GM23338 (cell line): ENCODE measurements around the gene LRBA. TPM values are rescaled to one million over a fixed set of nuclear protein-coding genes. Genes with fewer than 3 reads are reported as not detected.

Source experiments
- ATAC-seq: fragments of 200-7000 bp; cut with Tn5 transposase; 3 replicates; pipeline ENCODE4 v1.9.1; 2020
- DNase-seq: peaks from one replicate; pipeline ENCODE4 v3.0.0-alpha.2; 2015; ENCODE audit warnings: low spot score
- H2AFZ ChIP-seq: fragments of 200-600 bp; sonication (generic); 2 replicates; pipeline ENCODE4 v1.8.0; 2016; ENCODE audit warnings: antibody characterized with exemption, mild to moderate bottlenecking, moderate library complexity
- H3F3A ChIP-seq: fragments of 200-600 bp; sonication (generic); replicated peaks from 2 replicates; pipeline ENCODE4 v1.8.0; 2017; ENCODE audit warnings: antibody characterized with exemption, mixed run types, low read depth
- H3K27ac ChIP-seq: fragments of 200-600 bp; sonication (generic); 2 replicates; pipeline ENCODE4 v1.6.1; 2016; ENCODE audit warnings: low read depth
- H3K27me3 ChIP-seq: fragments of 200-600 bp; sonication (generic); 2 replicates; pipeline ENCODE4 v1.8.0; 2016; ENCODE audit warnings: mild to moderate bottlenecking, mixed run types, moderate library complexity; ENCODE audit not compliant: insufficient read depth
- H3K36me3 ChIP-seq: fragments of 200-600 bp; sonication (generic); 2 replicates; pipeline ENCODE4 v1.8.0; 2016; ENCODE audit warnings: mild to moderate bottlenecking; ENCODE audit not compliant: insufficient read depth
- H3K4me1 ChIP-seq: fragments of 200-600 bp; sonication (generic); 2 replicates; pipeline ENCODE4 v1.8.0; 2016; ENCODE audit warnings: mild to moderate bottlenecking, moderate library complexity; ENCODE audit not compliant: insufficient read depth
- H3K4me2 ChIP-seq: fragments of 200-600 bp; sonication (generic); 2 replicates; pipeline ENCODE4 v1.7.1; 2017; ENCODE audit warnings: mixed run types
- H3K4me3 ChIP-seq: fragments of 200-600 bp; sonication (generic); 2 replicates; pipeline ENCODE4 v1.6.1; 2016; ENCODE audit warnings: mixed run types
- H3K79me2 ChIP-seq: fragments of 200-600 bp; sonication (generic); replicated peaks from 2 replicates; pipeline ENCODE4 v1.8.0; 2017; ENCODE audit warnings: mild to moderate bottlenecking; ENCODE audit not compliant: insufficient read depth
- H3K9me2 ChIP-seq: fragments of 200-600 bp; sonication (generic); 2 replicates; pipeline ENCODE4 v1.8.0; 2017; ENCODE audit not compliant: insufficient read depth
- H4K20me1 ChIP-seq: fragments of 200-600 bp; sonication (generic); replicated peaks from 2 replicates; pipeline ENCODE4 v1.8.0; 2017; ENCODE audit warnings: mild to moderate bottlenecking; ENCODE audit not compliant: insufficient read depth
- H3K27ac Mint-ChIP-seq: 2 replicates; pipeline ENCODE4 v1.8.0; 2020; ENCODE audit warnings: inconsistent platforms, mild to moderate bottlenecking, moderate library complexity, mixed read lengths
- H3K27me3 Mint-ChIP-seq: 3 replicates; pipeline ENCODE4 v1.8.0; 2022; ENCODE audit warnings: low read depth, mild to moderate bottlenecking, moderate library complexity, mixed read lengths, inconsistent platforms; ENCODE audit not compliant: insufficient read depth, poor library complexity
- H3K36me3 Mint-ChIP-seq: 3 replicates; pipeline ENCODE4 v1.8.0; 2021; ENCODE audit warnings: low read depth, mild to moderate bottlenecking, inconsistent platforms, moderate library complexity, mixed read lengths
- H3K4me1 Mint-ChIP-seq: 3 replicates; pipeline ENCODE4 v1.8.0; 2020; ENCODE audit warnings: mild to moderate bottlenecking, inconsistent platforms, mixed read lengths
- H3K4me3 Mint-ChIP-seq: 3 replicates; pipeline ENCODE4 v1.8.0; 2021; ENCODE audit warnings: moderate library complexity, mild to moderate bottlenecking, inconsistent platforms, mixed read lengths
- H3K9me3 Mint-ChIP-seq: 3 replicates; pipeline ENCODE4 v1.8.0; 2020; ENCODE audit warnings: moderate library complexity, mild to moderate bottlenecking, inconsistent platforms, mixed read lengths
- CTCF ChIP-seq, 2 experiments: fragments of 200-600 bp in 1 of 2; sonication (generic) in 1 of 2; conservative IDR thresholded peaks; 2 replicates each; pipeline versions ENCODE4 v1.5.1 to v1.6.1; 2016 to 2017; ENCODE audit warnings: antibody characterized with exemption in 2 of 2, low read depth in 2 of 2, mild to moderate bottlenecking in 2 of 2, moderate library complexity in 1 of 2
- ETS1 ChIP-seq: IDR thresholded peaks from 2 replicates; pipeline ENCODE4 v1.6.1; 2016; ENCODE audit warnings: antibody characterized with exemption
- EZH2 ChIP-seq: fragments of 200-600 bp; sonication (generic); IDR thresholded peaks from one replicate; pipeline ENCODE4 v1.8.0; 2017; ENCODE audit warnings: antibody characterized with exemption, mild to moderate bottlenecking, low read depth; ENCODE audit not compliant: unreplicated experiment
- EZH2phosphoT487 ChIP-seq: fragments of 200-600 bp; sonication (generic); IDR thresholded peaks from one replicate; pipeline ENCODE4 v1.8.1; 2018; ENCODE audit warnings: antibody characterized with exemption; ENCODE audit not compliant: unreplicated experiment
- JUNB ChIP-seq: IDR thresholded peaks from one replicate; pipeline ENCODE4 v1.6.1; 2016; ENCODE audit warnings: antibody characterized with exemption; ENCODE audit not compliant: unreplicated experiment
- NANOG ChIP-seq: IDR thresholded peaks from 2 replicates; pipeline ENCODE4 v1.6.1; 2016; ENCODE audit warnings: antibody characterized with exemption, borderline replicate concordance
- POLR2AphosphoS5 ChIP-seq: IDR thresholded peaks from 2 replicates; pipeline ENCODE4 v1.6.1; 2016; ENCODE audit warnings: antibody characterized with exemption, low read depth
- STAT1 ChIP-seq: IDR thresholded peaks from one replicate; pipeline ENCODE4 v1.6.1; 2016; ENCODE audit warnings: antibody characterized with exemption; ENCODE audit not compliant: unreplicated experiment
- ZNF114 ChIP-seq: fragments of 250-450 bp; sonication (Bioruptor Pico); IDR thresholded peaks from 2 replicates; pipeline ENCODE4 v1.5.0; 2020; ENCODE audit warnings: mild to moderate bottlenecking, moderate library complexity
- ZNF331 ChIP-seq: fragments of 250-450 bp; sonication (Bioruptor Pico); IDR thresholded peaks from 2 replicates; pipeline ENCODE4 v1.5.0; 2020; ENCODE audit warnings: low read depth, mild to moderate bottlenecking, moderate library complexity
- ZNF462 ChIP-seq: fragments of 250-450 bp; sonication (Bioruptor Pico); IDR thresholded peaks from 2 replicates; pipeline ENCODE4 v1.5.0; 2020; ENCODE audit warnings: mild to moderate bottlenecking, moderate library complexity
- polyA plus RNA-seq: library from polyadenylated mRNA; unstranded; fragments of >200 nt; fragmentation: Nextera tagmentation; extraction: Ambion mirVana; gene quantifications from 2 replicates; pipeline ENCODE4 v1.2.1, GENCODE V29; 2016
- total RNA-seq: library from RNA; depleted of rRNA; stranded (reverse); fragments of >200 nt; shearing (Covaris generic); gene quantifications from 2 replicates; pipeline ENCODE4 v1.2.3, GENCODE V29; 2014

LRBA gene
- total and polyA plus RNA-seq, 2 experiments from 2014 or later: 23.3 to 126 TPM

DNA sequence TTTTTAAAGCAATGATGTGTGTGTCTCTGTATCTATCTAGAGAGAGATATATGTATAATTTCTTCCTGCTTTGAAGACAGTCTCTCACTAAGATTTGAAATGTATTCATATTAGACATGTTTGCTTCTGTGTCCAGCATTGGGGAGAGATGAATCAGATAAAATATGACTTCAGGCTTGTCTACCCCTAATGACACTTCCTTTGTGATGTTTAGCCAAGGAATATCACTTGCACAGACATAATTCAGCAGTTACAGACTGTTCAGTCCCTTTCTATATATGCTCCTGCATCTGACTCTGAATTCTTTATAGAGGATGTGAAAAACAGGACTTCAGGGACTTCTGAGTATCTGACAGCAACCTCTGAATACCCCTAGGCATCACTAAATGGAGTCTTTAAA is 778.5 kb downstream of the LRBA start:
- DNase-seq (no peak), ATAC-seq (no peak)
- no peaks in the 10 kb centered on the region for H3K27me3 Mint-ChIP-seq
- peaks cover 9% of the 10 kb centered on the region; the same call in 1 of the 2 replicates for H3K9me2 ChIP-seq
- H3K79me2 ChIP-seq: no peaks in the 10 kb centered on the region
- no peaks in the 10 kb centered on the region for H3K36me3 ChIP-seq
- no peaks in the 10 kb centered on the region; the same call in 2 of the 3 replicates for H3K9me3 Mint-ChIP-seq
- no peaks in the 10 kb centered on the region for H3F3A ChIP-seq
- peaks cover 18% of the 10 kb centered on the region for H3K4me1 Mint-ChIP-seq
- no peak overlapping the region for H3K4me2 ChIP-seq
- H3K36me3 Mint-ChIP-seq: no peaks in the 10 kb centered on the region
- no peak overlapping the region for H2AFZ ChIP-seq
- no peak overlapping the region for H3K4me3 ChIP-seq
- H3K27ac ChIP-seq: no peak overlapping the region
- no peaks in the 10 kb centered on the region for H4K20me1 ChIP-seq
- no peak for TF ChIP-seq CTCF (conservative IDR thresholded peaks at IDR 0.05; ENCODE audit: low read depth in 2 of 2)
- no peak for TF ChIP-seq JUNB
- H3K4me1 ChIP-seq: peaks cover 13% of the 10 kb centered on the region
- H3K4me3 Mint-ChIP-seq: no peak overlapping the region
- H3K27ac Mint-ChIP-seq: no peak overlapping the region
- H3K27me3 ChIP-seq: no peaks in the 10 kb centered on the region

DNA sequence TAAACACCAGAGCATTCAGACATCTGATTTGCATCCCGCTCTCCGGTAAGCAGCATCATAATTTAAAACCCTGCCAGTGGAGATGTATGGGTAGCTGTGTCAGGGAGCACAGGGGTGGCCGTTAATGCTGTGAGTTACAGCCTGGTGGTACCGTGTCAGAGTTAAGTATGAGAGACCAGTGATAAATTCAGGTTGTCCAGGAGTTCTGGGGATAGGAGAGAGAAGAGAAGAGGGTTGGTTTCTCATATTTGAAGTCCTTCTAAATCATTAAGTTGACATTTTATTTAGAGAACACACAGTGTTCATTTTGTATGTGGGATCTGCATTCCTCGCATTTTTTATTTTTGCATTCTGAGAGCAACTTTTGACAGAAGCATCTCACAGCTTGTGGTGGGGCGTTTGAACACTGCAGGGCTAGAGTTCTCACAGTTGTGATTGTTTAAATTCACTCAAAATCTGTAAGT is 779.2 kb downstream of the LRBA start:
- no peaks in the 10 kb centered on the region for H3K36me3 ChIP-seq
- no peak overlapping the region for H2AFZ ChIP-seq
- TF ChIP-seq STAT1 (no peak), EZH2phosphoT487 (no peak), CTCF (conservative IDR thresholded peaks at IDR 0.05; ENCODE audit: low read depth in 2 of 2) (no peak), ETS1 (no peak), ZNF462 (CRISPR knock-in tag) (no peak), NANOG (no peak), POLR2AphosphoS5 (no peak), ZNF331 (CRISPR knock-in tag) (no peak), EZH2 (no peak), ZNF114 (CRISPR knock-in tag) (no peak)

More for the DNA sequence above, 779.2 kb downstream of the LRBA start:
- no peaks in the 10 kb centered on the region for H3K79me2 ChIP-seq
- no peak overlapping the region for H3K4me2 ChIP-seq
- Mint-ChIP-seq H3K4me1 (peaks cover 18% of the 10 kb centered on the region), H3K27me3 (no peaks in the 10 kb centered on the region), H3K9me3 (no peaks in the 10 kb centered on the region; the same call in 2 of the 3 replicates), H3K27ac (no peak overlapping the region), H3K4me3 (no peak overlapping the region), H3K36me3 (no peaks in the 10 kb centered on the region)
- no peak for DNase-seq
- peak; percentile 51; the same call in 2 of the 3 replicates for ATAC-seq
- H3K27ac ChIP-seq: no peak overlapping the region
- no peaks in the 10 kb centered on the region for H3F3A ChIP-seq
- peaks cover 14% of the 10 kb centered on the region for H3K4me1 ChIP-seq
- H4K20me1 ChIP-seq: no peaks in the 10 kb centered on the region
- peaks cover 9% of the 10 kb centered on the region; the same call in 1 of the 2 replicates for H3K9me2 ChIP-seq
- no peak overlapping the region for H3K4me3 ChIP-seq
- H3K27me3 ChIP-seq: no peaks in the 10 kb centered on the region
